ENCODE results near the gene TEK. TPM values are rescaled to one million over a fixed set of nuclear protein-coding genes. Genes with fewer than 3 reads are reported as not detected.

Gene TEK
- total RNA-seq, 2 donors from 2014 or later = 1.6 to 6.3 TPM

GRCh38 chr9:27160636-27161035 is 51.6 kb downstream of the TEK start:
- Histone ChIP-seq H3K9me3 (no peaks in the 10 kb centered on the region), H3K36me3 (no peaks in the 10 kb centered on the region), H3K27me3 (no peaks in the 10 kb centered on the region), H3K4me1 (no peaks in the 10 kb centered on the region), H3K4me3 (no peak overlapping the region), H3K9ac (ENCODE audit: low read depth in 2 of 2, low read length in 2 of 2) (no peak overlapping the region), H3K27ac (no peak overlapping the region)
- DNase-seq = no peak
- no peak for TF ChIP-seq CTCF (IDR thresholded peaks at IDR 0.05)
- intact Hi-C loops (cut with DNase I) = no loop called here

- no peak for DNase-seq
- Histone ChIP-seq H3K4me1 (no peaks in the 10 kb centered on the region), H3K9ac (ENCODE audit: low read depth in 2 of 2, low read length in 2 of 2) (no peak overlapping the region), H3K27me3 (no peaks in the 10 kb centered on the region), H3K36me3 (no peaks in the 10 kb centered on the region), H3K4me3 (no peak overlapping the region), H3K9me3 (no peaks in the 10 kb centered on the region), H3K27ac (no peak overlapping the region)
- TF ChIP-seq CTCF (IDR thresholded peaks at IDR 0.05) = no peak
- intact Hi-C loops (cut with DNase I) = no loop called here
These were observed 53.0 kb downstream of the TEK start for GRCh38 chr9:27162045-27162444.

GRCh38 chr9:27165068-27165467 is 56.0 kb downstream of the TEK start:
- Histone ChIP-seq H3K4me1 (no peaks in the 10 kb centered on the region), H3K27ac (no peak overlapping the region), H3K27me3 (no peaks in the 10 kb centered on the region), H3K9ac (ENCODE audit: low read depth in 2 of 2, low read length in 2 of 2) (no peak overlapping the region), H3K9me3 (no peaks in the 10 kb centered on the region), H3K4me3 (no peak overlapping the region), H3K36me3 (no peaks in the 10 kb centered on the region)
- intact Hi-C loops (cut with DNase I) = no loop called here
- DNase-seq = no peak
- no peak for TF ChIP-seq CTCF (IDR thresholded peaks at IDR 0.05)

GRCh38 chr9:27165670-27166069 is 56.6 kb downstream of the TEK start:
- intact Hi-C loops (cut with DNase I) = no loop called here
- no peak overlapping the region for H3K9ac ChIP-seq (ENCODE audit: low read depth in 2 of 2, low read length in 2 of 2)
- no peak for DNase-seq
- no peak overlapping the region for H3K27ac ChIP-seq
- H3K4me3 ChIP-seq = no peak overlapping the region
- H3K4me1 ChIP-seq = no peaks in the 10 kb centered on the region
- no peaks in the 10 kb centered on the region for H3K9me3 ChIP-seq
- H3K27me3 ChIP-seq = no peaks in the 10 kb centered on the region
- H3K36me3 ChIP-seq = no peaks in the 10 kb centered on the region
- no peak for TF ChIP-seq CTCF (IDR thresholded peaks at IDR 0.05)

GRCh38 chr9:27168496-27168895 is 59.5 kb downstream of the TEK start:
- Histone ChIP-seq H3K9me3 (no peaks in the 10 kb centered on the region), H3K27ac (no peak overlapping the region), H3K27me3 (no peaks in the 10 kb centered on the region), H3K4me3 (no peak overlapping the region), H3K36me3 (no peaks in the 10 kb centered on the region), H3K9ac (ENCODE audit: low read depth in 2 of 2, low read length in 2 of 2) (no peak overlapping the region), H3K4me1 (no peaks in the 10 kb centered on the region)
- TF ChIP-seq CTCF (IDR thresholded peaks at IDR 0.05) = no peak
- DNase-seq = no peak
- intact Hi-C loops (cut with DNase I) = no loop called here

GRCh38 chr9:27168951-27169350 is 59.9 kb downstream of the TEK start:
- H3K9ac ChIP-seq (ENCODE audit: low read depth in 2 of 2, low read length in 2 of 2) = no peak overlapping the region
- no peak overlapping the region for H3K4me3 ChIP-seq
- DNase-seq = no peak
- no peaks in the 10 kb centered on the region for H3K9me3 ChIP-seq
- H3K4me1 ChIP-seq = no peaks in the 10 kb centered on the region
- intact Hi-C loops (cut with DNase I) = no loop called here
- H3K36me3 ChIP-seq = no peaks in the 10 kb centered on the region
- no peak for TF ChIP-seq CTCF (IDR thresholded peaks at IDR 0.05)
- H3K27me3 ChIP-seq = no peaks in the 10 kb centered on the region
- H3K27ac ChIP-seq = no peak overlapping the region

Measured in colonic mucosa (tissue), 4 donors.